Tibial nerve (tissue), 3 donors: ENCODE data around the gene METTL24.

Experiments
- CTCF ChIP-seq, 5 experiments: fragments of 200-600 bp in 3 of 5; fragments of 450-650 bp in 2 of 5; sonication (generic) in 3 of 5; IDR thresholded peaks; one replicate each; pipeline ENCODE4 v1.5.1; 2016 to 2019; ENCODE audit warnings: antibody characterized with exemption in 5 of 5, mild to moderate bottlenecking in 3 of 5, moderate library complexity in 2 of 5
- POLR2A ChIP-seq, 2 donors: fragments of 450-650 bp; IDR thresholded peaks; one replicate each; pipeline ENCODE4 v1.6.1; 2017; ENCODE audit warnings: antibody characterized with exemption in 2 of 2, mild to moderate bottlenecking in 2 of 2, moderate library complexity in 2 of 2

- TF ChIP-seq CTCF (IDR thresholded peaks at IDR 0.05) = no peak
- no peak for TF ChIP-seq POLR2A (IDR thresholded peaks at IDR 0.05)
These were observed 30.8 kb downstream of the METTL24 start for GRCh38 chr6:110327391-110327790.
